ENCODE results near the gene TDRD12.
"Not testable (repeated sequence)": the region's sequence is repeated elsewhere in the genome, so short reads cannot be mapped to it uniquely, and the experiment has no call there.

The TDRD12 gene

DNA sequence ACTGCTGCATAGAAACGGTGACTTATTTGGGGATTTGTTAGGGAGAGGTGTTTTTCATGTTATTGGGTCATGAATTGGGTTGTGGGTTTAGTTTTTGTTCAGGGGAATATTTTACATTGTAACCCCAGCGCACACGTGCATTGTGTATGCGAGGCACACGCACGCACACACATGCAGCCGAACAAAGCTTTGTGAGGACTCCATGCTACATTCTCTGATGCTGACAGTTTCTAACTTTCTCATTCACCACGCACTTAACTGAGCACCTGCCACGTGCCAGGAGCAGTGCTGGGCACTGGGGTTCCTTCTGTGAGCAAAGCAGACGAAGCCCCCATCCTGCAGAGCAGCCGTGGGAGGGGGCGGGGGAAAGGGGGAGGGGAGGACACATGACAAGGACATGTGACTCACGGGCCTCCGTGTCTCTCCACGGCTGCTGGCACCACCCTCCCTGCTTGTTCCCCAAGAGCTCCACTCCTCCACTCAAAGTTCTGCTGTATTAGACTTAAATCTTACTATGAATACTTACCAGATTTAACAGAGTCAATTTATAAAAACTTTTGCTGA, 94.4 kb downstream of the TDRD12 start:
- DNase-seq = no peak

GRCh38 chr19:32814624-32815023, 95.1 kb downstream of the TDRD12 start:
- DNase-seq = no peak

- no peak for DNase-seq
Measured at GRCh38 chr19:32816555-32817099, 97.1 kb downstream of the TDRD12 start.

DNA sequence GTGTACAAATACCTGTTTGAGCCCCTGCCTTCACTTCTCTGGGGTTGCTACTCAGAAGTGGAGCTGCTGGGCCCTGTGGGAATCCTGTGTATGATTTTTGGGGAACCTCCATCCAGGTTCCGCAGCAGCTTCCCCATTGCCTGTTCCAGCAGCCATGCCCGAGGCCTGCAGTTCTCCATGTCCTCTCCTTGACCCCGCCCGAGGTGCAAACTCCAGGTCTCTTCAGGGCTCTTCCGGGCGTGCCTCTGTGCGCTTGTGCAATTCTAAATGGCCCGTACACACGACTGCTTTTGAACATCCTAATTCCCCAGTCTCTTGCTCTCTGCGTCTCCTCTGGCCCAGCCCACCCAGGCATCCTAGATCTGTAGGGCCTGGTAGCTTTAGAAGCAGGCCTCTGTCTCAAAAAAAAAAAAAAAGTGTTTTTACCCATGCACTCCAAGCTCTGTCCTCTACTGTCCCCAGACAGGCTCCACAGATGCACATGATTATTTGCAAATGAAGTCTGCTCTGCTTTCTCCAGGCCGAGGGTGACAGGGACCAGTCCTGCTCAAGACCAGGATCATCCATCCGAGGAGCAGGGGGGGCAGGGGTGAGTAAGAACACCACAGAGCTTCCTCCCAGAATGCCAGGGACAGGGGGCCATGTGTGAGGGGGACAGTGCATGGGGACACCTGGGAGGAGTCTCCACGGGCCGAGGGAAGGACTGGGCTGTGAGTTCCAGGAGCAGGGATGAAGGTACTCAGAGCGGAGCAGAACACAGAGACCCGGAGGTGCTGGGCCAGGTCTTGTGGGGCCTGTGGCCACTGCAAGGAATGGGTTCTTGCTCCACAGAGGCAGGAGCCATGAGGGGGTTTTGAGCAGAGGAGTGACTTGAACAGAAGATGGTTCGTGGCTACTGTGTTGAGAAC, 98.3 kb downstream of the TDRD12 start:
- no peak for DNase-seq

DNA sequence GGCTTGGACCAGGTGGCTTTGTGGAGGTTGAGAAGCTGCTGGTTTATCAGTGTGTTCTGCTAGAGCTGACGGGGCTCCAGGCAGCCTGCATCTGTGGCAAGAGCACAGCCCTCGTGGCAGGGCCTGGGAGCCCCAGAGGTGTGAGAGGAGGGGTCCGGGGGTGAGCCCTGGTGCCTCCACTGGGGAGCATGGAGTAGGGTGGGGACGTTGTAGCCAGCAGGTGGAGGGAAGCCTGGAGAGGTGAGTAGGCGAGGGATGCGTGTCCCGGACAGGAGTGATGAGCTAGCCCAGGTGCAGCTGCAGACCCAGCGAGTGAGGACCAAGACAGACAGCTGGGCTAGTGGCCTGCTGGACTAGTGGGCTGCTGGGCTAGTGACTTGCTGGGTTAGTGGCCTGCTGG, 99.0 kb downstream of the TDRD12 start:
- no peak for DNase-seq

- DNase-seq = no peak
Measured at GRCh38 chr19:32819419-32820400, 100.1 kb downstream of the TDRD12 start.

DNA sequence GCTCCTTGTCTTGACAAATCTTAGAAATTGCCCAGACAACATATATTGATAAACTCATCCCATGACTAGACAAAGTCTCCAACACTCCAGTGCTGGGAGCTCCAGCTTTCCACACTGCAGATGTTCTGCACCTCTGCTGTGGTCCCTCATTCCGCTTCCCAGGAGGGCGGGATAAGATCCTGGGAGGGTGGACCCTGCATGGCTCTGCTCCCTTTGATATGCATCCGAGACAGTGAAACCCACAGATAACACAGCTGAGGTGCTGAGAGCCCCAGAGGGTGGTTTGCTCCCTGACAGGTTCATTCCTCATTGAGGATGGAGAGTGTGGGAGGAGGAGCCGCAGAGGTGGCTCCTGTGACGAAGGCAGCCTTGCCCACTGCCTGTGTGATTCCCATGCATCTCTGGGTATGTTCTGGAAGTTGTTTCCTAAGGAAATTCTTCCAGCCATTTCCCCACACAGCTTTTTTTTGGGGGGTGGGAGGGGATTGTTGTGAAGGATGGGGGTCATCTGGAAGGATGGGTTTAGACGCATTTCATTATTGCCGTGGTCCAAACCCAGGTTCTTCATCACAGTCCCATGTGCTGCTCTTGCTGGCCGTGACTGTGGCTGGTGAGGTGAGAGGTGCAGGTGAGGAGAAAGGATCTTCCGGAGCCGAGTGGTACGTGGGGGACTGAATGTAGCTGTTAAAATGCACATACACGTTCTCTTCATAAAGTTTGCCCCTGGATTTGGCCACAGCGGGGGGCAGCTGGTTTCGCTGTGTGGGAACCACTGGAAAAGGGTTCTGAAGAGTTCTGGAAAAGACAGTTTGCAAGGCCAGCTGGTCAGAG, 103.6 kb downstream of the TDRD12 start:
- no peak for DNase-seq

DNA sequence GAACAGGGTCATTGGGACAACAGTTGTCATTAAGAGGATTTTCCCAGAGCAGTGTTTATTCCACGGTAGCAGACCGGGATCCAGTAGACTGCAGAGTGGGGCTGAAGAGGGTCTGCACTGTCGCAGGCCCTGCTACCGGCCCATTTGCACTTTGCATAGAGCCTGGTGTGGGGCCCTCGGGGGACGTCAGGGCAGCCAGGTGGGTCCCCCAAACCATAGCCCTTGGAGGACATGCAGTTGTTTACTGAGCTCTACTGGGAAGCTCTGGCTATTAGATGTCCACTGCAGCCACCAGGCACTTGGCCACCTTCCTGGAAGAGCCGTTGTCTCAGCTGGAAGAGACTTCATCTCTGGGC, 104.2 kb downstream of the TDRD12 start:
- no peak for DNase-seq

GRCh38 chr19:32824191-32824751, 104.7 kb downstream of the TDRD12 start:
- DNase-seq = no peak

- DNase-seq = no peak
Measured at GRCh38 chr19:32824916-32825608, 105.5 kb downstream of the TDRD12 start.

DNA sequence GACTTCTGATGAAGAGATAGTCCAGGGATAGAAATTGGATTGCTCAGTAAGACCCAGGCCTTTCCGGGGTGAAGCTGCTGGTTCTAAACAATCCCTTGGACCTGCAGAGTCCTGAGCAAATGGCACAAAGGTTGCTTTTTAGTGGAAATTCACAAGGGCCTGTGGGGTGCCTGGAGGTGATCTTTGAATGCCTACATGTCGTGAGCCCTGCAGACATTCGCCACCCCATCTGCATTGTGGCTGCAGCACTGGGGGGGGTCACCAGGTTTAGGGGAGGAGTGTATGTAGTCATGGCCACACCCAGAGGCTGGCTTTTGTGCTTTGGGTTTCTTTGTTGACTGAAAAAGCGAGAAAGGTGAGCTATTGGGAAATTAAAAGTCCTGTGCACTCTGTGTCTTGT, 108.6 kb downstream of the TDRD12 start:
- no peak for DNase-seq

- no peak for DNase-seq
Measured at GRCh38 chr19:32828643-32829344, 109.2 kb downstream of the TDRD12 start.

GRCh38 chr19:32829345-32829896, 109.9 kb downstream of the TDRD12 start:
- no peak for DNase-seq

DNA sequence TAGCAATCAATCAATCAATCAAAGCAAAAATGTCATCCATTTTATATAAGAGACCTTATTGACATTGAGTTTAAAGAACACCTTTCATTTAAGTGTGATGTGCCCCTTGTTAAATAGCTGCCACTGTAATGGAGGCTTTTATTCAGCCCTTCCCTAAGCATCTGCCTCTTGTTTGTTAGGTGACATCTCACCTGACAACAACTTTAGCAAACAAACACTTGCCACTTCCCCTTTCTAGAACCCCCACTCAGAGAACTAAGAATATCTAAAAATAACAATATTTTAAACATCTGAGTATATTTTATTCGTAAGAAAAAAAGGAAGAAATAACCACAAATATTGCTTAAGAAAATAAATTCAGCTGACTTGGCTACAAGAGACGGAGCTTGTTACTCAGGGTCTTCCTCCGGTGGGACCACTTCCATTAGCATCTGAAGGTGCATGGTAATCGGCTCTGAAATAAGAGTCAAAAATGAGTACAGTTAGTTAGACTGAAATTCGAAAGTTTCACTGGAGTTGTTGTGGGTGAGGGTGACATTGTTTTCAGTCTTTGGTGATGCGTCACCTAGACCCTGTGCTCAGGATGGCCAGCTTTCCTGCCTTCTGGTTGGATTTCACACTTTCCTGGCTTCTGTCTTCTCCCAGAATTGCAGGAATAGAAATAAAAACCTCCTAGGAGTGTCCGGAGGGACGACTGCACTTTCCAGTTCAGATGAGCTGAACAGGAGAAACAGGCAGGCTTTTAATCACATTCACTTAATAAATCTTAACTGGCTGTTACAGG, 110.9 kb downstream of the TDRD12 start:
- DNase-seq = no peak

GRCh38 chr19:32831611-32832010, 112.0 kb downstream of the TDRD12 start:
- DNase-seq = no peak

DNA sequence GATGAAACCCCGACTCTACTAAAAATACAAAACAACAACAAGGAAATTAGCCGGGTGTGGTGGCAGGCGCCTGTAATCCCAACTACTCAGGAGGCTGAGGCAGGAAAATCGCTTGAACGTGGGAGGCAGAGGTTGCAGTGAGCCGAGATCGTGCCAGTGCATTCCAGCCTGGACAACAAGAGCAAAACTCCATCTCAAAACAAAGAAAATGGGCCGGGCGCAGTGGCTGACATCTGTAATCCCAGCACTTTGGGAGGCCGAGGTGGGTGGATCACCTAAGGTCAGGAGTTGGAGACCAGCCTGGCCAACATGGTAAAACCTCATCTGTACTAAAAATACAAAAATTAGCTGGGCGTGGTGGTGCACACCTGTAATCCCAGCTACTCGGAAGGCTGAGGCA, 112.5 kb downstream of the TDRD12 start:
- not testable (repeated sequence) for DNase-seq

- DNase-seq = not testable (repeated sequence)
Measured at GRCh38 chr19:32832825-32833224, 113.3 kb downstream of the TDRD12 start.

GRCh38 chr19:32833388-32833787, 113.8 kb downstream of the TDRD12 start:
- not testable (repeated sequence) for DNase-seq

GRCh38 chr19:32837531-32837930, 118.0 kb downstream of the TDRD12 start:
- DNase-seq = no peak
